WTC11 (cell line): ENCODE data around the gene TMEM217. TPM values are rescaled to one million over a fixed set of nuclear protein-coding genes. Genes with fewer than 3 reads are reported as not detected.

ENCODE experiments used
- ATAC-seq: fragments of 200-7000 bp; cut with Tn5 transposase; 2 replicates; pipeline ENCODE4 v1.10.0; 2021; ENCODE audit warnings: mild to moderate bottlenecking, moderate library complexity
- CTCF ChIA-PET: fragments of 300-600 bp; sonication (Branson Sonifier 250); formaldehyde crosslinking; loops from one replicate; lab custom pipeline; 2021; ENCODE audit warnings: antibody characterized with exemption; lab: Charles Lee
- POLR2A ChIA-PET: fragments of 350-600 bp; sonication (Branson Sonifier 250); formaldehyde crosslinking; loops from one replicate; lab custom pipeline; 2021; ENCODE audit warnings: antibody characterized with exemption; lab: Charles Lee
- DNase-seq: peaks from one replicate; pipeline ENCODE4 v3.0.0; 2021; ENCODE audit warnings: low spot score
- H3K27ac Mint-ChIP-seq: 2 replicates; pipeline ENCODE4 v1.8.0; 2021; ENCODE audit warnings: mixed read lengths
- H3K27me3 Mint-ChIP-seq: 2 replicates; pipeline ENCODE4 v1.8.0; 2021; ENCODE audit warnings: low read depth, mild to moderate bottlenecking, moderate library complexity, mixed read lengths
- H3K36me3 Mint-ChIP-seq: 2 replicates; pipeline ENCODE4 v1.8.0; 2021; ENCODE audit warnings: mixed read lengths
- H3K4me1 Mint-ChIP-seq: 2 replicates; pipeline ENCODE4 v1.8.0; 2022; ENCODE audit warnings: mixed read lengths
- H3K4me3 Mint-ChIP-seq: 2 replicates; pipeline ENCODE4 v1.8.0; 2021; ENCODE audit warnings: mild to moderate bottlenecking, moderate library complexity, mixed read lengths
- H3K9me3 Mint-ChIP-seq: 2 replicates; pipeline ENCODE4 v1.8.0; 2021; ENCODE audit warnings: mixed read lengths
- AR ChIP-seq: fragments of 250-450 bp; sonication (Bioruptor Pico); IDR thresholded peaks from 2 replicates; pipeline ENCODE4 v1.9.0; 2021; ENCODE audit warnings: mild to moderate bottlenecking
- EMX1 ChIP-seq: fragments of 250-450 bp; sonication (Bioruptor Pico); IDR thresholded peaks from 2 replicates; pipeline ENCODE4 v1.8.0; 2021; ENCODE audit warnings: mild to moderate bottlenecking
- SMAD3 ChIP-seq: sonication (generic); formaldehyde crosslinking; IDR thresholded peaks from 2 replicates; pipeline ENCODE4 v1.8.0; 2022; ENCODE audit warnings: missing genetic modification reagents, mild to moderate bottlenecking, borderline replicate concordance
- SOX15 ChIP-seq: fragments of 250-450 bp; sonication (Bioruptor Pico); IDR thresholded peaks from 2 replicates; pipeline ENCODE4 v1.9.0; 2021; ENCODE audit warnings: mild to moderate bottlenecking
- ZNF138 ChIP-seq: sonication (generic); formaldehyde crosslinking; conservative IDR thresholded peaks from 2 replicates; pipeline ENCODE4 v1.8.1; 2022; ENCODE audit warnings: mild to moderate bottlenecking, moderate library complexity, missing genetic modification reagents
- ZNF671 ChIP-seq: fragments of 250-450 bp; sonication (Bioruptor Pico); IDR thresholded peaks from 2 replicates; pipeline ENCODE4 v1.8.0; 2021; ENCODE audit warnings: mild to moderate bottlenecking
- total RNA-seq: library from RNA; stranded (reverse); gene quantifications from 3 replicates; pipeline ENCODE4 v1.2.3, GENCODE V29; 2021
- TF ChIP-seq, protein P1 (sequence below): fragments of 250-450 bp; sonication (Bioruptor Pico); IDR thresholded peaks from 2 replicates; pipeline ENCODE4 v1.9.0; 2021; ENCODE audit warnings: mild to moderate bottlenecking, borderline replicate concordance

The TMEM217 gene
- total RNA-seq, 1 experiment from 2014 or later, result 0.61 TPM

- peak; percentile 52 for ATAC-seq
- CTCF ChIA-PET, result interaction anchor here (0.6 to 1.6 kb wide), 8 partner anchors 33 to 159 kb away, joined by 3 to 5 read pairs (median 4); no protein-coding TSS in a partner anchor
These were observed 80.6 kb downstream of the TMEM217 start for GRCh38 chr6:37177077-37177934.

GRCh38 chr6:37176268-37177076 is 81.5 kb downstream of the TMEM217 start:
- H3K4me3 Mint-ChIP-seq, result no peak overlapping the region
- no peak for DNase-seq
- POLR2A ChIA-PET, result interaction anchor here (0.6 to 0.9 kb wide), 3 partner anchors 37 to 121 kb away, joined by 3 to 4 read pairs (median 3); no protein-coding TSS in a partner anchor
- H3K4me1 Mint-ChIP-seq, result peaks cover 32% of the 10 kb centered on the region
- CTCF ChIA-PET, result interaction anchor here (0.7 to 1.6 kb wide), 11 partner anchors 12 to 178 kb away, joined by 3 to 5 read pairs (median 4); no protein-coding TSS in a partner anchor
- H3K27me3 Mint-ChIP-seq, result no peaks in the 10 kb centered on the region
- TF ChIP-seq ZNF671 (CRISPR knock-in tag) (0 out of 2 replicates have a peak, but pooled peaks have one; percentile 18), EMX1 (CRISPR knock-in tag) (no peak)
- TF ChIP-seq, all 79 proteins: peak for 1
- Mint-ChIP-seq H3K27ac (no peak overlapping the region), H3K9me3 (no peaks in the 10 kb centered on the region), H3K36me3 (peaks cover 41% of the 10 kb centered on the region)
- peak; percentile 14; the same call in 1 of the 2 replicates for ATAC-seq

More at GRCh38 chr6:37177077-37177934, 80.6 kb downstream of the TMEM217 start:
- peaks cover 30% of the 10 kb centered on the region for H3K4me1 Mint-ChIP-seq
- H3K4me3 Mint-ChIP-seq, result no peak overlapping the region
- POLR2A ChIA-PET, result interaction anchor here (0.6 to 0.9 kb wide), 2 partner anchors 38 to 112 kb away, joined by 3 to 7 read pairs; no protein-coding TSS in a partner anchor
- DNase-seq, result no peak
- peaks cover 33% of the 10 kb centered on the region for H3K36me3 Mint-ChIP-seq
- H3K27ac Mint-ChIP-seq, result no peak overlapping the region
- no peaks in the 10 kb centered on the region for H3K27me3 Mint-ChIP-seq
- TF ChIP-seq ZNF138 (CRISPR knock-in tag) (no peak), SMAD3 (CRISPR knock-in tag) (no peak), SOX15 (CRISPR knock-in tag) (no peak)
- no peaks in the 10 kb centered on the region for H3K9me3 Mint-ChIP-seq

DNA sequence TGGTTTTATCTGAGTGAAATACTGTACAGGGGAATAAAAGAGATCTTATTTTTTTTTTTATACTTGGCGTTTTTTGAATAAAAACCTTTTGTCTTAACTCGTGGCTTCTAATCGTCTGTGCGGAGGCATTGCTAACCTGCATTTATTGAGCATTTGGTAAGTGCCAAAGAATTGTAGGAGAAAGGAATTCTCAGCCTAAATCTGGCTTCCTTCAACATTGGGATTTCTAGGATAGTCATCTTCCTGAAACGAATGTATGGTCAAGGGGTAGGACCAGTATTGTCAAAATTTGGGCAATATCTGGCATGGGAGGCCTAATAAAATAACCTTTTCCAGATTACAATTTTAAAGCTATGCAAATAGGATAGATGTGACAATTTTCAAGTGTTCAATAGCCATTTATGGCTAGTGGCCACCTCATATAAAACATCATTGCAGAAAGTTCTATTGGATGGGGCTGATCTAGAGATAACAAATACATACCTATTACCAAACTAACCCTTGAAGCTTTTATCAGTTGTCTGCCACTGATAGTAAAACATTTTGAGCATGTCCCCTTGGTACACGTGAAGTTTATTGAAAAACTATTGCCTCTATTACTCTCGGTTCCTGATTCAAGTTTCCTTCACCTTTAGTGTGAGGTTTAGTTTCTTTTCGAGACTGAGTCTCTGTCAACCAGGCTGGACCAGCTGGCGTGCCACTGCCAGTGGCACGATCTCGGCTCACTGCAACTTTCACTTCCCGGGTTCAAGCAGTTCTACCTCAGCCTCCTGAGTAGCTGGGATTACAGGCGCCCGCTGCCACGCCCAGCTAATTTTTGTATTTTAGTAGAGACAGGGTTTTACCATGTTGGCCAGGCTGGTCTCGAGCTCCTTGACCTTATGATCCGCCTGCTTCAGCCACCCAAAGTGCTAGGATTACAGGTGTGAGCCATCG is 82.3 kb downstream of the TMEM217 start:
- ChIA-PET CTCF (interaction anchor here (0.7 to 1.6 kb wide), 7 partner anchors 11 to 178 kb away, joined by 3 to 5 read pairs (median 4); no protein-coding TSS in a partner anchor), POLR2A (interaction anchor here (0.6 kb wide), 2 partner anchors 38 to 120 kb away, joined by 3 to 4 read pairs; no protein-coding TSS in a partner anchor)
- Mint-ChIP-seq H3K4me1 (peaks cover 32% of the 10 kb centered on the region), H3K36me3 (peaks cover 47% of the 10 kb centered on the region), H3K27me3 (no peaks in the 10 kb centered on the region), H3K4me3 (no peak overlapping the region), H3K9me3 (no peaks in the 10 kb centered on the region), H3K27ac (peak overlapping the region; percentile 42; the same call in 1 of the 2 replicates)
- DNase-seq (no peak), ATAC-seq (no peak)
- peak; percentile 64; the same call in 1 of the 2 replicates for TF ChIP-seq AR
- TF ChIP-seq, protein P1, sequence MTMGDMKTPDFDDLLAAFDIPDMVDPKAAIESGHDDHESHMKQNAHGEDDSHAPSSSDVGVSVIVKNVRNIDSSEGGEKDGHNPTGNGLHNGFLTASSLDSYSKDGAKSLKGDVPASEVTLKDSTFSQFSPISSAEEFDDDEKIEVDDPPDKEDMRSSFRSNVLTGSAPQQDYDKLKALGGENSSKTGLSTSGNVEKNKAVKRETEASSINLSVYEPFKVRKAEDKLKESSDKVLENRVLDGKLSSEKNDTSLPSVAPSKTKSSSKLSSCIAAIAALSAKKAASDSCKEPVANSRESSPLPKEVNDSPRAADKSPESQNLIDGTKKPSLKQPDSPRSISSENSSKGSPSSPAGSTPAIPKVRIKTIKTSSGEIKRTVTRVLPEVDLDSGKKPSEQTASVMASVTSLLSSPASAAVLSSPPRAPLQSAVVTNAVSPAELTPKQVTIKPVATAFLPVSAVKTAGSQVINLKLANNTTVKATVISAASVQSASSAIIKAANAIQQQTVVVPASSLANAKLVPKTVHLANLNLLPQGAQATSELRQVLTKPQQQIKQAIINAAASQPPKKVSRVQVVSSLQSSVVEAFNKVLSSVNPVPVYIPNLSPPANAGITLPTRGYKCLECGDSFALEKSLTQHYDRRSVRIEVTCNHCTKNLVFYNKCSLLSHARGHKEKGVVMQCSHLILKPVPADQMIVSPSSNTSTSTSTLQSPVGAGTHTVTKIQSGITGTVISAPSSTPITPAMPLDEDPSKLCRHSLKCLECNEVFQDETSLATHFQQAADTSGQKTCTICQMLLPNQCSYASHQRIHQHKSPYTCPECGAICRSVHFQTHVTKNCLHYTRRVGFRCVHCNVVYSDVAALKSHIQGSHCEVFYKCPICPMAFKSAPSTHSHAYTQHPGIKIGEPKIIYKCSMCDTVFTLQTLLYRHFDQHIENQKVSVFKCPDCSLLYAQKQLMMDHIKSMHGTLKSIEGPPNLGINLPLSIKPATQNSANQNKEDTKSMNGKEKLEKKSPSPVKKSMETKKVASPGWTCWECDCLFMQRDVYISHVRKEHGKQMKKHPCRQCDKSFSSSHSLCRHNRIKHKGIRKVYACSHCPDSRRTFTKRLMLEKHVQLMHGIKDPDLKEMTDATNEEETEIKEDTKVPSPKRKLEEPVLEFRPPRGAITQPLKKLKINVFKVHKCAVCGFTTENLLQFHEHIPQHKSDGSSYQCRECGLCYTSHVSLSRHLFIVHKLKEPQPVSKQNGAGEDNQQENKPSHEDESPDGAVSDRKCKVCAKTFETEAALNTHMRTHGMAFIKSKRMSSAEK (CRISPR knock-in tag), result no peak
